Dendritic cell treated with granulocyte-macrophage colony-stimulating factor and Interleukin-4, amounts not matched to agents 40 ng/mL and 50 ng/mL, for 4 days (primary cell): ENCODE measurements around the gene MCTP1.

Experiments used
- H3K27ac Mint-ChIP-seq: one replicate; pipeline ENCODE4 v1.8.0; 2022; ENCODE audit warnings: mild to moderate bottlenecking, mixed read lengths
- H3K27me3 Mint-ChIP-seq: one replicate; pipeline ENCODE4 v1.8.0; 2022; ENCODE audit warnings: mild to moderate bottlenecking, mixed read lengths
- H3K36me3 Mint-ChIP-seq: one replicate; pipeline ENCODE4 v1.8.0; 2022; ENCODE audit warnings: low read depth, mixed read lengths
- H3K4me1 Mint-ChIP-seq: one replicate; pipeline ENCODE4 v1.8.0; 2022; ENCODE audit warnings: low read depth, mixed read lengths
- H3K4me3 Mint-ChIP-seq: one replicate; pipeline ENCODE4 v1.8.0; 2022; ENCODE audit warnings: mild to moderate bottlenecking, moderate library complexity, mixed read lengths
- H3K9me3 Mint-ChIP-seq: one replicate; pipeline ENCODE4 v1.8.0; 2022; ENCODE audit warnings: mixed read lengths
- intact Hi-C: fragments of 100-400 bp; cut with micrococcal nuclease; formaldehyde crosslinking; loops from one replicate; pipeline ENCODE4 v1.15.0; 2022

Gene MCTP1

DNA sequence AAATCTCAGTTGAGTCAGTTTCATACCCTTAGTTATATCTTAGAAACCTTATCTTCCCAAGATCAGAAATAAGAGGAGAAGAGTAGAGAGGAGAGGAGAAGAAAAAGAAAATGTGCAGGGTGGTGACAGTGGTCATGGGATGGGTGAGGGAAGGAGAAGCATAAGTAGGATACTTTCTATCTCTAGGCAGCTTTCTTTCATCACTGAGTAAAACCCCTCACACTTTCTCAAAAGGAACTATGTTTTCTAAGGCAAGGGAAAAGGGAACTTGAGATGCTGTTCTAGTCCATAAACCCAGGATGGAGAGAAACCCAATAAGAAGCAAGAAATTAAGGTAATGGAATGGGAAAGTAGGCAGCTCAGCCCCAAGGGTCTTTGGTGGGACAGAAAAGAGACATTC is 225.3 kb downstream of the MCTP1 start:
- no peak overlapping the region for H3K4me3 Mint-ChIP-seq
- no peaks in the 10 kb centered on the region for H3K27me3 Mint-ChIP-seq
- intact Hi-C loops = no loop called here
- no peaks in the 10 kb centered on the region for H3K36me3 Mint-ChIP-seq
- peak overlapping the region; percentile 20 for H3K27ac Mint-ChIP-seq
- H3K4me1 Mint-ChIP-seq = peaks cover 19% of the 10 kb centered on the region
- no peaks in the 10 kb centered on the region for H3K9me3 Mint-ChIP-seq

DNA sequence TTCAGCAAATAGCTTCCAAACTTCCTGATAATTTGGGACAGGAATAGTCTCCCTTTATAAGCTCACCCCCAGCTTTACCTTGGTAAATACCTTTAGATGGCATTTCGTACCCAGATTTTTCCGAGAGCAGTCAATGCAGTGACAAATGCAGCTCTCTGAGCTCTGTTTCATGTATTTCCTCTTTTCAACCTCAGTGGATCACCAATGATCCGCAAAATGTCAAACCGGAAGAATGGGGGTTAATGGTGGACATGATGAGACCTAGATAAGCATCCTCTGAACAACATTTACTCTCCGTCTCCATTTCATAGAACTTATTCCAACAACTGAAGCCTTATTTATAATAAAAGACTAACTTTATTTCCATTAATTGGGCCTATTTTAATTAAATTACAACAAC is 227.3 kb downstream of the MCTP1 start:
- Mint-ChIP-seq H3K36me3 (no peaks in the 10 kb centered on the region), H3K9me3 (no peaks in the 10 kb centered on the region), H3K4me3 (no peak overlapping the region), H3K27me3 (no peaks in the 10 kb centered on the region), H3K27ac (no peak overlapping the region), H3K4me1 (peaks cover 26% of the 10 kb centered on the region)
- intact Hi-C loops = no loop called here

DNA sequence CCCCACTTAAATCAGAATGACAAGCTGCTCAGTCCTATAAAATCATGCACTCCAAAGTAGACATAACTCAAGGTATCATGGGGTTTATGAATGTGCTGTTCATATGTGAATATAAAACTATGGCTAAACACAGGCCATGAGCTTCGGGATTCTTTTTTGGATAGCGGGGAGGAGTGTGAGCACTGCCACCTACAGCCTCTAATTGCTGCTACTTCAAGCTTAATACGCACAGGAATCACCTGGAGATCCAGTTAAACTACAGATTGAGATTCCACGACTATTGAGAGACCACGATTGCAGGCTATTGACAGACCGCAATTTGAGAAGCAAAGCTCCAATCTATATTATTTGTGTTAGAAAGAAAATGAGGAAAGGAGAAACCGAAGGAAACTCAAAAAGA is 231.6 kb downstream of the MCTP1 start:
- no peaks in the 10 kb centered on the region for H3K9me3 Mint-ChIP-seq
- H3K27me3 Mint-ChIP-seq = no peaks in the 10 kb centered on the region
- intact Hi-C loops = no loop called here
- H3K4me1 Mint-ChIP-seq = peaks cover 29% of the 10 kb centered on the region
- H3K4me3 Mint-ChIP-seq = no peak overlapping the region
- H3K36me3 Mint-ChIP-seq = no peaks in the 10 kb centered on the region
- H3K27ac Mint-ChIP-seq = no peak overlapping the region

DNA sequence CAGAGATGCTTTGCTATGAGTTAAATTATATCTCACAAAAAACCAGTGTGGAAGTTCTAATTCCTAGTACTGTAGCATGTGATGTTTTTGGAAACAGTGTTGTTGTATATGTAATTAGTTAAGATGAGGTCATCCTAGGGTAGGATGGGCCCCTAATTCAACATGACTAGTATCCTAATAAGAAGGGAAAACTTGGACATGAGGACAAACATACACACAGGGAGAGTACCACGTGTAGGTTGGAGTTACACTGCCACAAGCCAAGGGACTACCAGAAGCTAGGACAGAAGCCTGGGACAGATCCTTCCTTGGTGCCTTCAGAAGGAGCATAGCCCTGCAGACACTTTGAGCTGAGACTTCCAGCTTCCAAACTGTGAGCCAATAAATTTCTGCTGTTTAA is 234.2 kb downstream of the MCTP1 start:
- Mint-ChIP-seq H3K27ac (peak overlapping the region; percentile 37), H3K36me3 (no peaks in the 10 kb centered on the region), H3K4me1 (peaks cover 36% of the 10 kb centered on the region), H3K4me3 (no peak overlapping the region), H3K27me3 (no peaks in the 10 kb centered on the region), H3K9me3 (no peaks in the 10 kb centered on the region)
- intact Hi-C loops = no loop called here

DNA sequence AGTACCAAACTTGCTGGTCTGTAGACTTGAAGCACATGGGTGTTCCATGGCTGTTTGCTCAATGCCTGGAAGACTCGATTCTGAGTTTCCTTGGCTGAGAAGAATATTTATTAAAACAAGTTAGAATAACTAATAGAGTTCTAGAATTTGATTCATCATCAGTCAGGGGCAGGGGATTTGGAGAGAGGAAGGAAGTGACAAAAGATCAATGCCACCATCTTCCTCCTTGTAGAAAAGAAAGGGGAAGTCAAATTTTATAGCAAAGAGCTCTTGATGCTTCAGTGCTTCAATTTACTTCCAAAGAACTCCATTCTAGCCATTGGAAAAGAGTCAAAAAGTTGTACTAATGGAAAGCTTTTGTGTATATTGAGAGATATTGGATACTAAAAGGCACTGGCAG is 236.3 kb downstream of the MCTP1 start:
- intact Hi-C loops = loop anchor here (5.0 kb wide), 1 partner anchor 39 kb away; no protein-coding TSS in a partner anchor
- no peaks in the 10 kb centered on the region for H3K9me3 Mint-ChIP-seq
- H3K27ac Mint-ChIP-seq = peak overlapping the region; percentile 92
- no peaks in the 10 kb centered on the region for H3K27me3 Mint-ChIP-seq
- H3K36me3 Mint-ChIP-seq = no peaks in the 10 kb centered on the region
- peak overlapping the region; percentile 20 for H3K4me3 Mint-ChIP-seq
- peaks cover 55% of the 10 kb centered on the region for H3K4me1 Mint-ChIP-seq

DNA sequence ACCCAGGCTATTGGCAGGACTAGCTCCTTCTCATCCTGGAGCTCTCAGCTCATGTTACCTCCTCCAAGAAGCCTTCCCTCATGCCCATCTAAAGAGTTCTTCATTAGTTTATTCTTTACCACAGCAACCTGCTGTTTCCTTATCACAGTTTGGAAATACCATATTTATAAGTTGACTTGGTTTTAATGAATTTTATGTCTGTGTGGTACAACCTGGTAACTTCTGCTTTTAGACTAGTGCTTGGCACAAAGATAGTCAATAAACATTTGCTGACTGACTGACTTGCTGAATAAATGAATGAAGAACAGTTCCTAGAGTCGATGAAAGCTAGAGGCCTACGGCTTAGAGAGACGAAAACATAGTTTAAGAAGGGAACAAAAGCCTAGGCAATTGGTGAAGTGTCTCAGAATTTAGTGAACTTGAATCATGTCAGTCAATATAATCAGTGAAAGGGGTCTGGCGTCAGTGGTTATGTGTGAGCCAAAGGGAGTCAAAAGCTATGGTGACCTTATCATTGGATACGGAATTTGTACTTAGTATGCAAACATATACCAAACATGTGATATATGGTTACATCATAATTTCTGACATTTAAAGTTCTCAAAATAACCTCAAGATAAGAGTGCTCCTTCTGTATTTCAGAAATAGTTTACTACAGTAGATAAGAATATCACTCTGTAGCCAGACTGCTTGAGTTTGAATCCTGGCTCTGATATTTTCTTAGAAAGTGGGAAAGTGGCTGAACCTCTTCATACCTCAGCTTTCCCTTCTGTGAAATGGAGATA is 239.5 kb downstream of the MCTP1 start:
- Mint-ChIP-seq H3K27me3 (no peaks in the 10 kb centered on the region), H3K4me3 (no peak overlapping the region), H3K36me3 (peaks cover 5% of the 10 kb centered on the region), H3K4me1 (peaks cover 58% of the 10 kb centered on the region), H3K27ac (peak overlapping the region; percentile 59), H3K9me3 (no peaks in the 10 kb centered on the region)
- intact Hi-C loops = loop anchor here (5.0 kb wide), 1 partner anchor 42 kb away; no protein-coding TSS in a partner anchor

DNA sequence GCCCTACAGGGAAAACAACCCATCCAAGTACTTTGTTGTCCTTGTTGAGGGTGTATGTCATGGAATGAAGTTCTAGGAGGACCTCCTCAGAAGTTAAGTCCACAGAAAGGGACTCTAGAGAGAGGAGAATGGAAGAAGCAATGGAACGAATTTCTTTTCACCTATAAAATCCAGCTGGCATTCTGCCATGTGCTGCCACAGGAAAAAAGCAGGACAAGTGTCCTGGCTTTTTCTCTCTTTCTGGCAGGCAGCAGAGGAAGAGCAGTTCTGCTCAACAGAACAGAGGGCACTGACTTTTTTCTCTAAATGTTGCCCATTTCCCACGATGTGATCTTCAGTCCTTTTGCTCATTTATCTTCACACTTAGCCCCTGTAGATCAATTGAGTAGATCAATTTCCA is 240.8 kb downstream of the MCTP1 start:
- H3K4me1 Mint-ChIP-seq = peaks cover 50% of the 10 kb centered on the region
- intact Hi-C loops = no loop called here
- no peak overlapping the region for H3K4me3 Mint-ChIP-seq
- H3K9me3 Mint-ChIP-seq = no peaks in the 10 kb centered on the region
- peak overlapping the region; percentile 59 for H3K27ac Mint-ChIP-seq
- H3K27me3 Mint-ChIP-seq = no peaks in the 10 kb centered on the region
- peaks cover 6% of the 10 kb centered on the region for H3K36me3 Mint-ChIP-seq

DNA sequence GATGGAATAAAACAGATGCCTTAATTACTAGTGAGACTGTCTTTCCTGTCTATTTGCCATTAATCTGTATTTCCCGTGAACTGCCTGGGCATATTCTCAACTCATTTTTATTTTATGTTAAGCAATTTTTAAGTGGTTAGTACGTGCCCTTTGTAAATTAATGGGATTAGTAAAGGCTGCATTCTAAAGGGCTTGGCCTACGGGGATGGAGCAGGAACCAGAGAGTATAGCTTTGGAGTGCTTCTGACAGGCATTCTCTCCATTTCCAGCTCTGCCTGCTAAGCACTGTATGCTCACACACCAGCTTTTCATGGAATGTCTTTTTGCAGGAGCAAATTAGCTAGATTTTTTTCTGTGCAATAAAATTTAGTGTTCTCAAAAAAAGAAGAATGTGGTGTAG is 241.2 kb downstream of the MCTP1 start:
- Mint-ChIP-seq H3K4me3 (no peak overlapping the region), H3K4me1 (peaks cover 49% of the 10 kb centered on the region), H3K27ac (peak overlapping the region; percentile 59), H3K36me3 (peaks cover 6% of the 10 kb centered on the region), H3K9me3 (no peaks in the 10 kb centered on the region), H3K27me3 (no peaks in the 10 kb centered on the region)
- intact Hi-C loops = no loop called here

DNA sequence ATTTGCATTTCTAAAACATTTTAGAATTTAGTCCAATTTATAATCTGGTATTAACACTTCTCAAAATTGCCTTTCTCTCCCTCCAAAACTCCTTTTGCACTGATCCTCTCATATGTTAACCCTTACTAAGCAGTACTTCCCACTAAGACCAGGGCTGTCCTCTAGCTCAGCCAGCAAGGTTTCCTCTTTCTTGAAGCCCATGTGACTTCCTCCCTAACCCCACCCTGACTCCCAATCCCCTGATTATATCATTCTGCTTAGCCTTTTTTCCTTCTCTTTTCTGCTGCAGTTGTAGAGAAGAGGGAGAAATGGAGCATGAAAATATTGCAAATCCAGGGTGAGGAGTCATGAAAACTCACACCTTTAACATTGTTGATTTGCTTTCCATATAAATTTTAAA is 241.7 kb downstream of the MCTP1 start:
- intact Hi-C loops = no loop called here
- H3K27me3 Mint-ChIP-seq = no peaks in the 10 kb centered on the region
- H3K27ac Mint-ChIP-seq = peak overlapping the region; percentile 59
- H3K4me3 Mint-ChIP-seq = no peak overlapping the region
- H3K36me3 Mint-ChIP-seq = peaks cover 6% of the 10 kb centered on the region
- no peaks in the 10 kb centered on the region for H3K9me3 Mint-ChIP-seq
- H3K4me1 Mint-ChIP-seq = peaks cover 47% of the 10 kb centered on the region

DNA sequence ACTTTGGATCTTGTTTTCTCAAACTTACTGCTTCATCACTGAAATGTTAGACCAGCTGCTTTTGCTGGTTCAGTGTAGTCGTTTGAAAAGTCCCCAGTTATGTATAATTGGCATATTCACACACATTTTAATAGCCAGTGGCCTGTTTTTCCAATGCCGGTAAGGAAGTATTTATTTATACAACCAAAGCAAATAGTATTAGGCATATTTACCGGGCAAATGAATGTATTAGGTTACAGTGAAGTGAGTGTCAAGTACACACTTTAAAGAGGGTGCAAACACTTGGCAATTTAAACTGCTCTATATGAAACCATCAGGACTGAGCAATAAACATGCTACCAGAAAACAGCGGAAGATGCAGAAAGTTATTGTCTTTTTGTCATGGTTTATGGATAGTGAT is 242.9 kb downstream of the MCTP1 start:
- Mint-ChIP-seq H3K36me3 (peaks cover 6% of the 10 kb centered on the region), H3K4me3 (no peak overlapping the region), H3K27ac (no peak overlapping the region), H3K9me3 (no peaks in the 10 kb centered on the region), H3K4me1 (peaks cover 49% of the 10 kb centered on the region), H3K27me3 (no peaks in the 10 kb centered on the region)
- intact Hi-C loops = no loop called here

DNA sequence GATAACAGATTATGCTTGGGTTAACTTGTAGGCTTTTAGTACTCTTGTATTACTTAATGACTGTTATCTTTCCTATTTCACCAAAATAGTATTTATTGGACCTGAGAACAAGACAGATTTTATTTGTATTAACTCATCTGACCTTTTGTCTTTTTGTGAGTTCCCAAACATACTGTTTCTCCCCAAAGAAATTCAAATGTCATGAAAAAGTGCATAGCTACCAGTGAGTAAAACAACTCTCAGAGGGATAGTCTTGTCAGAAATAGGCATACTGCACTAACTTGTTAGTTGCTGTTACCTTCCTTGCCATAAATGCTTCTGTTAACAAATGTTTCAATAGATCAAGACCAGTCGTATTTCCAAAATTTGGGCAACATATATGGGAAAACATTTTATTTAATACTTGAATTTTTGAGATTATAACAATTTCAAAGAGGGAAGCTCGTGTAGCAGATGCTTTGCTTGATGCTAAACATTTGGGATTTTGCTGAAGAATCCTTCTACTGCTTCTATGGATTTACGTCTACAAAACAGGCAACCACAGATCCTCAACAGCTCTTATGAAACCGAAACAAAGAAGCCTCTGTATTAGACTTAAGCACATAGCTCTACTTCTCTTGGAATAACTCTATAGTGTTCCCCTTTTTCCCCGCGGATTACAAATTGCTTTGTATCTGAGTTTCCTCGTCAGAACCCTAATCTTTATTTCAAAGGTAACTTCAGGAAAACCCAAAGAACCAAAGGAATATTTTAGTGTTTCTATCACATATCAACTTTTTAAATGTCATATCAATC is 248.8 kb downstream of the MCTP1 start:
- no peaks in the 10 kb centered on the region for H3K27me3 Mint-ChIP-seq
- H3K9me3 Mint-ChIP-seq = peaks cover 23% of the 10 kb centered on the region
- peaks cover 33% of the 10 kb centered on the region for H3K4me1 Mint-ChIP-seq
- H3K36me3 Mint-ChIP-seq = peaks cover 14% of the 10 kb centered on the region
- H3K27ac Mint-ChIP-seq = peak overlapping the region; percentile 76
- intact Hi-C loops = no loop called here
- H3K4me3 Mint-ChIP-seq = peak overlapping the region; percentile 63

DNA sequence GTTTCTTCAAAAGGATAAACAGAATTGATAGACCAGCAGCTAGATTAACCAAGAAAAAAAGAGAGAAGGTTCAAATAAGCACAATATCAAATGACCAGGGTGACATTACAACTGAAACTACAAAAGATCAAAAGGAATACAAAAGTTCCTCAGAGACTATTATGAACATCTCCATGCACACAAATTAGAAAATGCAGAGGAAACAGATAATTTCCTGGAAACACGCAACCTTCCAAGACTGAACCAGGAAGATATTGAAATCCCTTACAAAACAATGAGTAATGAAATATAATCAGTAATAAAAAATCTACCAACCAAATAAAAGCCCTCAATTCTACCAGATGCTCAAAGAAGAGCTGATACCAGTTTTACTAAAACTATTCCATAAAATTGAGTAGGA is 252.1 kb downstream of the MCTP1 start:
- Mint-ChIP-seq H3K27me3 (no peaks in the 10 kb centered on the region), H3K4me1 (peaks cover 51% of the 10 kb centered on the region), H3K4me3 (no peak overlapping the region), H3K27ac (no peak overlapping the region), H3K36me3 (peaks cover 8% of the 10 kb centered on the region), H3K9me3 (peaks cover 23% of the 10 kb centered on the region)
- intact Hi-C loops = no loop called here

DNA sequence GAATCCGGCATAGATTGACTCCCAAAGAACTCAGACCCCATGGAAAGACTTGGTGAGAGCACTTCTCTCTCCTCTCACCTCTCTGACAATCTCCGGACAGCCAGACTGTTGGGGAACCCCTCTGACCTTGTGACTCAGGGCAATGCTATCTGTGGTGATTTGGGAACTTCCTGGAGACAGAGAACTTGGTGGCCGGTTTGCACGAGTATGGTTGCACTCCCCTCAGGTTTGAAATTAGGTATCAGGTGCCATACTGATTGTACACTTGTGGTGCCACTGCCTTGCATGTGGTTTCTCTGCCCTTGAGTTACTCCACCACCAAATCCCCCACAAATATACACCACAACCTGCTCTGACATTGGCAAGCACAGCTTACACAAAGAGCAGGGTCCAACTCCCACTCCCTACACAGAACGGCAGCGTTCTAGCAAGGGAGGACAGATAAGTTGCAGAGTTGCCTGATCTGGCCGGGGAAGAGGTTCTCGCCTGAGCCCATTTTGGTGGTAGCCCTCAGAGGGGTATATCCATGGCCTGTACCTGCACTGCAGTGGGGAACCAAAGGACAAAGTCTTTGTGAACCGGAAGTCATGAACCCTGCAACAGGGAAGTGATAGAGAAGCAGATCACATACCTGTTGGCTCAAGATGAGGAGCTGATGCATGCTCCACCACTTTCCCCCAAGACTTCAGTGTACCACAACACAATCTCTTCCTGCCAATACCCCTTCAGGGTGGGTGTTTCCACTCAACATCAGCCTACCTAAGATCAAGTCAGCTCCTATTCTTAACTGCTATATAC is 255.1 kb downstream of the MCTP1 start:
- intact Hi-C loops = loop anchor here (5.0 kb wide), 1 partner anchor 53 kb away; no protein-coding TSS in a partner anchor
- peaks cover 49% of the 10 kb centered on the region for H3K4me1 Mint-ChIP-seq
- H3K27ac Mint-ChIP-seq = peak overlapping the region; percentile 39
- H3K4me3 Mint-ChIP-seq = no peak overlapping the region
- H3K9me3 Mint-ChIP-seq = peaks cover 23% of the 10 kb centered on the region
- peaks cover 8% of the 10 kb centered on the region for H3K36me3 Mint-ChIP-seq
- H3K27me3 Mint-ChIP-seq = no peaks in the 10 kb centered on the region

DNA sequence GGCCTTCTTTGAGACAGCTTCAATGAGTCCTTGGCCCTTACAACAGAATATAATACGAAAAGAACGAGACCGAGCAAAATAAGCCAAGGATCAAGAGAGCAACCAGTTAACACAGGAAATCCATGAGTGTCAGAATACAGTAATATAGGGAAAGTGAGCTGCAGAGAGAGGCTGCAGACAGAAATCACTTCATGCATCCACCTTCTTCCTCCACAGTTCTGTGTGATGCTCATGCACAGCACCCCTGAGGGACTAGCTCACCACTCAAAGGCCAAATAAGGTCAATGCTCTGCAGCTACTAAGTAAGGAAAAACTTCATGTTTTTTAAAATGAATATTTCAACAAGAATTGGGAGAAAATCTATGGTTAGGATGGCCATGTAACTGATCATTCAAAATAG is 257.1 kb downstream of the MCTP1 start:
- no peaks in the 10 kb centered on the region for H3K27me3 Mint-ChIP-seq
- H3K27ac Mint-ChIP-seq = peak overlapping the region; percentile 87
- H3K4me3 Mint-ChIP-seq = peak overlapping the region; percentile 34
- H3K36me3 Mint-ChIP-seq = peaks cover 7% of the 10 kb centered on the region
- H3K4me1 Mint-ChIP-seq = peaks cover 67% of the 10 kb centered on the region
- peaks cover 13% of the 10 kb centered on the region for H3K9me3 Mint-ChIP-seq
- intact Hi-C loops = loop anchor here (5.0 kb wide), 1 partner anchor 55 kb away; no protein-coding TSS in a partner anchor
